ENCODE data around the gene SHB.

SHB gene

GRCh38 chr9:38000735-38001134 is 68.3 kb downstream of the SHB start:
- Histone ChIP-seq H3K4me3 (ENCODE audit: low read length) (peak overlapping the region; percentile 20; the same call in 1 of the 2 replicates), H4K20me1 (ENCODE audit: insufficient read depth, low read length) (no peaks in the 10 kb centered on the region), H3K36me3 (replicated peaks; ENCODE audit: low read depth, low read length) (no peaks in the 10 kb centered on the region), H3K4me1 (ENCODE audit: low read length) (peaks cover 40% of the 10 kb centered on the region), H3K4me2 (ENCODE audit: low read length) (peak overlapping the region; percentile 64), H3K27ac (ENCODE audit: low read length) (peak overlapping the region; percentile 46), H3K27me3 (ENCODE audit: low read depth, low read length) (no peaks in the 10 kb centered on the region), H2AFZ (ENCODE audit: low read depth, low read length) (no peak overlapping the region), H3K9ac (ENCODE audit: low read length) (no peak overlapping the region; the same call in 1 of the 2 replicates), H3K79me2 (ENCODE audit: low read length) (no peaks in the 10 kb centered on the region), H3K9me3 (ENCODE audit: insufficient read depth, low read length) (no peaks in the 10 kb centered on the region)
- TF ChIP-seq CTCF (IDR thresholded peaks at IDR 0.05; ENCODE audit: low read depth, low read length) = no peak
- TF ChIP-seq EZH2phosphoT487 (IDR thresholded peaks at IDR 0.05; ENCODE audit: low read depth) = no peak

- H3K27ac ChIP-seq (ENCODE audit: low read length) = peak overlapping the region; percentile 46
Measured at GRCh38 chr9:38000332-38000731, 68.7 kb downstream of the SHB start.

GRCh38 chr9:37999588-38000189 is 69.3 kb downstream of the SHB start:
- no peaks in the 10 kb centered on the region for H3K79me2 ChIP-seq (ENCODE audit: low read length)
- no peaks in the 10 kb centered on the region for H3K9me3 ChIP-seq (ENCODE audit: insufficient read depth, low read length)
- H3K36me3 ChIP-seq (replicated peaks; ENCODE audit: low read depth, low read length) = no peaks in the 10 kb centered on the region
- H4K20me1 ChIP-seq (ENCODE audit: insufficient read depth, low read length) = no peaks in the 10 kb centered on the region
- H3K4me3 ChIP-seq (ENCODE audit: low read length) = no peak overlapping the region
- no peak for TF ChIP-seq EZH2phosphoT487 (IDR thresholded peaks at IDR 0.05; ENCODE audit: low read depth)
- TF ChIP-seq CTCF (IDR thresholded peaks at IDR 0.05; ENCODE audit: low read depth, low read length) = no peak
- H3K4me1 ChIP-seq (ENCODE audit: low read length) = peaks cover 50% of the 10 kb centered on the region
- no peak overlapping the region for H3K9ac ChIP-seq (ENCODE audit: low read length)
- H3K4me2 ChIP-seq (ENCODE audit: low read length) = peak overlapping the region; percentile 64; the same call in 1 of the 2 replicates
- no peaks in the 10 kb centered on the region for H3K27me3 ChIP-seq (ENCODE audit: low read depth, low read length)
- no peak overlapping the region for H3K27ac ChIP-seq (ENCODE audit: low read length)
- no peak overlapping the region for H2AFZ ChIP-seq (ENCODE audit: low read depth, low read length)

More at GRCh38 chr9:38000332-38000731, 68.7 kb downstream of the SHB start:
- Histone ChIP-seq H3K4me3 (ENCODE audit: low read length) (peak overlapping the region; percentile 20; the same call in 1 of the 2 replicates), H3K4me1 (ENCODE audit: low read length) (peaks cover 44% of the 10 kb centered on the region), H3K4me2 (ENCODE audit: low read length) (peak overlapping the region; percentile 64), H3K9me3 (ENCODE audit: insufficient read depth, low read length) (no peaks in the 10 kb centered on the region), H3K36me3 (replicated peaks; ENCODE audit: low read depth, low read length) (no peaks in the 10 kb centered on the region), H2AFZ (ENCODE audit: low read depth, low read length) (no peak overlapping the region), H4K20me1 (ENCODE audit: insufficient read depth, low read length) (no peaks in the 10 kb centered on the region), H3K79me2 (ENCODE audit: low read length) (no peaks in the 10 kb centered on the region), H3K9ac (ENCODE audit: low read length) (no peak overlapping the region; the same call in 1 of the 2 replicates), H3K27me3 (ENCODE audit: low read depth, low read length) (no peaks in the 10 kb centered on the region)
- no peak for TF ChIP-seq EZH2phosphoT487 (IDR thresholded peaks at IDR 0.05; ENCODE audit: low read depth)
- TF ChIP-seq CTCF (IDR thresholded peaks at IDR 0.05; ENCODE audit: low read depth, low read length) = peak; percentile 16

- H3K9ac ChIP-seq (ENCODE audit: low read length) = no peak overlapping the region
- peaks cover 56% of the 10 kb centered on the region for H3K4me1 ChIP-seq (ENCODE audit: low read length)
Measured at GRCh38 chr9:37998881-37999587, 70.0 kb downstream of the SHB start.

More at GRCh38 chr9:37998881-37999587, 70.0 kb downstream of the SHB start:
- H2AFZ ChIP-seq (ENCODE audit: low read depth, low read length) = no peak overlapping the region
- H3K79me2 ChIP-seq (ENCODE audit: low read length) = no peaks in the 10 kb centered on the region
- no peaks in the 10 kb centered on the region for H3K9me3 ChIP-seq (ENCODE audit: insufficient read depth, low read length)
- H3K4me3 ChIP-seq (ENCODE audit: low read length) = no peak overlapping the region
- peak overlapping the region; percentile 6; the same call in 1 of the 2 replicates for H3K4me2 ChIP-seq (ENCODE audit: low read length)
- H3K36me3 ChIP-seq (replicated peaks; ENCODE audit: low read depth, low read length) = no peaks in the 10 kb centered on the region
- H3K27me3 ChIP-seq (ENCODE audit: low read depth, low read length) = no peaks in the 10 kb centered on the region
- TF ChIP-seq CTCF (IDR thresholded peaks at IDR 0.05; ENCODE audit: low read depth, low read length) (no peak), EZH2phosphoT487 (IDR thresholded peaks at IDR 0.05; ENCODE audit: low read depth) (no peak)
- H4K20me1 ChIP-seq (ENCODE audit: insufficient read depth, low read length) = no peaks in the 10 kb centered on the region
- no peak overlapping the region for H3K27ac ChIP-seq (ENCODE audit: low read length)
